HepG2 (cell line): ENCODE data around the gene EFCAB3. TPM values are rescaled to one million over a fixed set of nuclear protein-coding genes. Genes with fewer than 3 reads are reported as not detected.
"Not testable (repeated sequence)": the region's sequence is repeated elsewhere in the genome, so short reads cannot be mapped to it uniquely, and the experiment has no call there.

Experiments used
- ARID5B ChIP-seq: IDR thresholded peaks from 2 replicates; pipeline ENCODE4 v1.4.0; 2020; ENCODE audit warnings: mild to moderate bottlenecking, missing genetic modification reagents
- ARNTL ChIP-seq: sonication (generic); formaldehyde crosslinking; IDR thresholded peaks from 2 replicates; pipeline ENCODE4 v1.4.0; 2020; ENCODE audit warnings: mild to moderate bottlenecking, missing genetic modification reagents
- GATAD1 ChIP-seq: IDR thresholded peaks from 2 replicates; pipeline ENCODE4 v1.6.1; 2016; ENCODE audit warnings: missing genetic modification reagents, missing compliant biosample characterization
- JUND ChIP-seq: sonication (generic); formaldehyde crosslinking; IDR thresholded peaks from 2 replicates; pipeline ENCODE4 v1.8.0; 2022; ENCODE audit warnings: mild to moderate bottlenecking, missing genetic modification reagents
- KDM3A ChIP-seq: IDR thresholded peaks from 2 replicates; pipeline ENCODE4 v1.6.1; 2018; ENCODE audit warnings: low read depth, missing compliant biosample characterization
- KLF9 ChIP-seq: IDR thresholded peaks from 2 replicates; pipeline ENCODE4 v1.6.1; 2016; ENCODE audit warnings: low read depth
- MXI1 ChIP-seq: IDR thresholded peaks from 3 replicates; pipeline ENCODE4 v1.6.1; 2012; ENCODE audit warnings: low read depth, low read length, inconsistent platforms, borderline replicate concordance
- NONO ChIP-seq, 2 experiments: fragments of 450-650 bp in 1 of 2; sonication (generic) in 1 of 2; formaldehyde crosslinking in 1 of 2; IDR thresholded peaks in 1 of 2; conservative IDR thresholded peaks in 1 of 2; 2 replicates each; pipeline versions ENCODE4 v1.6.1 to v1.8.0; 2017 to 2022; ENCODE audit warnings: mild to moderate bottlenecking in 1 of 2, missing genetic modification reagents in 1 of 2, moderate library complexity in 1 of 2
- NR0B2 ChIP-seq: sonication (generic); formaldehyde crosslinking; IDR thresholded peaks from 2 replicates; pipeline ENCODE4 v1.4.0; 2020; ENCODE audit warnings: mild to moderate bottlenecking, missing genetic modification reagents
- NRL ChIP-seq: sonication (generic); formaldehyde crosslinking; IDR thresholded peaks from 2 replicates; pipeline ENCODE4 v1.5.0; 2020; ENCODE audit warnings: missing genetic modification reagents, mild to moderate bottlenecking, moderate library complexity, borderline replicate concordance
- PRDM10 ChIP-seq: sonication (generic); formaldehyde crosslinking; IDR thresholded peaks from 2 replicates; pipeline ENCODE4 v1.4.0; 2020; ENCODE audit warnings: low read depth, missing genetic modification reagents
- RARA ChIP-seq: IDR thresholded peaks from 2 replicates; pipeline ENCODE4 v1.6.1; 2016; ENCODE audit warnings: missing genetic modification reagents, missing compliant biosample characterization
- ZNF773 ChIP-seq: sonication (generic); formaldehyde crosslinking; IDR thresholded peaks from 2 replicates; pipeline ENCODE4 v1.4.0; 2020; ENCODE audit warnings: missing genetic modification reagents, borderline replicate concordance
- ZNF792 ChIP-seq: IDR thresholded peaks from 2 replicates; pipeline ENCODE4 v1.6.1; 2016
- polyA plus RNA-seq, 8 experiments: library from polyadenylated mRNA; depleted of rRNA in 3 of 8; stranded (reverse) in 7 of 8; unstranded in 1 of 8; fragments of >200 nt; fragmentation: Illumina TruSeq in 4 of 8; extraction: Trizol in 4 of 8; gene quantifications; 2 replicates each; pipeline versions ENCODE4 v1.2.1 to v1.2.3, GENCODE V29; 2011 to 2016; ENCODE audit warnings: low read depth in 4 of 8, missing spikeins in 1 of 8, mixed read lengths in 1 of 8; ENCODE audit not compliant: insufficient read depth in 1 of 8
- total RNA-seq, 5 experiments: library from RNA; depleted of rRNA; stranded (reverse); fragments of >200 nt; fragmentation: Illumina TruSeq; extraction: Trizol; gene quantifications; 2 replicates each; pipeline ENCODE4 v1.2.3, GENCODE V29; 2016; ENCODE audit warnings: low read depth in 1 of 5

Gene EFCAB3
- total and polyA plus RNA-seq, 2 of the 13 experiments (the other 11 are each of a cell fraction or from before 2014, with no cell fraction given): not detected

- TF ChIP-seq PRDM10 (CRISPR knock-in tag) (peak; percentile 38; the same call in 1 of the 2 replicates), NRL (CRISPR knock-in tag) (peak; percentile 70), NR0B2 (peak; percentile 21; the same call in 1 of the 2 replicates), MXI1 (peak; percentile 90; the same call in 2 of the 3 replicates), ZNF773 (CRISPR knock-in tag) (0 out of 2 replicates have a peak, but pooled peaks have one; percentile 44), KDM3A (CRISPR knock-in tag) (peak; percentile 66; the same call in 1 of the 2 replicates), ARID5B (peak; percentile 51; the same call in 1 of the 2 replicates), GATAD1 (peak; percentile 98), JUND (CRISPR knock-in tag) (peak; percentile 49), RARA (CRISPR knock-in tag) (peak; percentile 24; the same call in 1 of the 2 replicates), ARNTL (CRISPR knock-in tag) (peak; percentile 70), ZNF792 (peak; percentile 90; the same call in 1 of the 2 replicates), KLF9 (CRISPR knock-in tag) (peak; percentile 99), NONO (CRISPR knock-in tag; conservative IDR thresholded peaks at IDR 0.05) (peak; percentile 92)
- not testable (repeated sequence) for TF ChIP-seq NONO (IDR thresholded peaks at IDR 0.05)
Observed at GRCh38 chr17:62423647-62424461, 43.5 kb downstream of the EFCAB3 start, which contains the start of gene METTL2A (continued).
